Uterus (tissue), 2 donors: ENCODE results near the gene MCRIP1.

Experiments used
- POLR2A ChIP-seq, 2 donors: fragments of 450-650 bp; IDR thresholded peaks; one replicate each; pipeline ENCODE4 v1.6.1; 2016; ENCODE audit warnings: antibody characterized with exemption in 2 of 2, mild to moderate bottlenecking in 1 of 2, moderate library complexity in 1 of 2
- TF ChIP-seq, protein P1 (sequence below), 4 experiments: fragments of 200-600 bp in 2 of 4; fragments of 450-650 bp in 2 of 4; sonication (generic) in 2 of 4; IDR thresholded peaks; one replicate each; pipeline ENCODE4 v1.5.1; 2016 to 2019; ENCODE audit warnings: antibody characterized with exemption in 4 of 4, mild to moderate bottlenecking in 2 of 4, moderate library complexity in 1 of 4

- TF ChIP-seq, protein P1, sequence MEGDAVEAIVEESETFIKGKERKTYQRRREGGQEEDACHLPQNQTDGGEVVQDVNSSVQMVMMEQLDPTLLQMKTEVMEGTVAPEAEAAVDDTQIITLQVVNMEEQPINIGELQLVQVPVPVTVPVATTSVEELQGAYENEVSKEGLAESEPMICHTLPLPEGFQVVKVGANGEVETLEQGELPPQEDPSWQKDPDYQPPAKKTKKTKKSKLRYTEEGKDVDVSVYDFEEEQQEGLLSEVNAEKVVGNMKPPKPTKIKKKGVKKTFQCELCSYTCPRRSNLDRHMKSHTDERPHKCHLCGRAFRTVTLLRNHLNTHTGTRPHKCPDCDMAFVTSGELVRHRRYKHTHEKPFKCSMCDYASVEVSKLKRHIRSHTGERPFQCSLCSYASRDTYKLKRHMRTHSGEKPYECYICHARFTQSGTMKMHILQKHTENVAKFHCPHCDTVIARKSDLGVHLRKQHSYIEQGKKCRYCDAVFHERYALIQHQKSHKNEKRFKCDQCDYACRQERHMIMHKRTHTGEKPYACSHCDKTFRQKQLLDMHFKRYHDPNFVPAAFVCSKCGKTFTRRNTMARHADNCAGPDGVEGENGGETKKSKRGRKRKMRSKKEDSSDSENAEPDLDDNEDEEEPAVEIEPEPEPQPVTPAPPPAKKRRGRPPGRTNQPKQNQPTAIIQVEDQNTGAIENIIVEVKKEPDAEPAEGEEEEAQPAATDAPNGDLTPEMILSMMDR (IDR thresholded peaks at IDR 0.05) = no peak
- TF ChIP-seq POLR2A (IDR thresholded peaks at IDR 0.05) = no peak
Observed at GRCh38 chr17:81849457-81849856, 16.4 kb upstream of the MCRIP1 start.
